OCI-LY7 (cell line): ENCODE results near the gene SYN1.

Experiments used
- EZH2phosphoT487 ChIP-seq: fragments of 200-600 bp; sonication (generic); IDR thresholded peaks from 2 replicates; pipeline ENCODE4 v1.6.1; 2018; ENCODE audit warnings: low read depth, borderline replicate concordance, mild to moderate bottlenecking, mixed run types, antibody characterized with exemption, low read length, moderate library complexity, mixed read lengths
- TF ChIP-seq, protein P1 (sequence below): fragments of 200-600 bp; sonication (generic); conservative IDR thresholded peaks from 2 replicates; pipeline ENCODE4 v1.5.1; 2014; ENCODE audit warnings: mild to moderate bottlenecking, antibody characterized with exemption, low read length, moderate library complexity, mixed read lengths

- TF ChIP-seq, protein P1, sequence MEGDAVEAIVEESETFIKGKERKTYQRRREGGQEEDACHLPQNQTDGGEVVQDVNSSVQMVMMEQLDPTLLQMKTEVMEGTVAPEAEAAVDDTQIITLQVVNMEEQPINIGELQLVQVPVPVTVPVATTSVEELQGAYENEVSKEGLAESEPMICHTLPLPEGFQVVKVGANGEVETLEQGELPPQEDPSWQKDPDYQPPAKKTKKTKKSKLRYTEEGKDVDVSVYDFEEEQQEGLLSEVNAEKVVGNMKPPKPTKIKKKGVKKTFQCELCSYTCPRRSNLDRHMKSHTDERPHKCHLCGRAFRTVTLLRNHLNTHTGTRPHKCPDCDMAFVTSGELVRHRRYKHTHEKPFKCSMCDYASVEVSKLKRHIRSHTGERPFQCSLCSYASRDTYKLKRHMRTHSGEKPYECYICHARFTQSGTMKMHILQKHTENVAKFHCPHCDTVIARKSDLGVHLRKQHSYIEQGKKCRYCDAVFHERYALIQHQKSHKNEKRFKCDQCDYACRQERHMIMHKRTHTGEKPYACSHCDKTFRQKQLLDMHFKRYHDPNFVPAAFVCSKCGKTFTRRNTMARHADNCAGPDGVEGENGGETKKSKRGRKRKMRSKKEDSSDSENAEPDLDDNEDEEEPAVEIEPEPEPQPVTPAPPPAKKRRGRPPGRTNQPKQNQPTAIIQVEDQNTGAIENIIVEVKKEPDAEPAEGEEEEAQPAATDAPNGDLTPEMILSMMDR = no peak
- TF ChIP-seq EZH2phosphoT487 = no peak
These were observed 8.2 kb downstream of the SYN1 start for GRCh38 chrX:47611489-47611888.
